GM12875 (cell line): Measurements from ENCODE around the gene KRT17.

Experiments
- H3K4me3 ChIP-seq: one replicate; pipeline ENCODE4 v1.5.1; 2011; ENCODE audit warnings: low read depth, low read length, control low read depth
- CTCF ChIP-seq: IDR thresholded peaks from 2 replicates; pipeline ENCODE4 v1.5.1; 2011; ENCODE audit warnings: low read depth, mild to moderate bottlenecking, control low read depth, inconsistent platforms, low read length, moderate library complexity, borderline replicate concordance; ENCODE audit not compliant: insufficient read depth

The KRT17 gene

GRCh38 chr17:41653421-41653820, 29.0 kb upstream of the KRT17 start:
- TF ChIP-seq CTCF: no peak
- no peak overlapping the region for H3K4me3 ChIP-seq

GRCh38 chr17:41652461-41652970, 28.1 kb upstream of the KRT17 start:
- TF ChIP-seq CTCF: no peak

GRCh38 chr17:41651625-41652460, 27.5 kb upstream of the KRT17 start:
- no peak for TF ChIP-seq CTCF
- H3K4me3 ChIP-seq: no peak overlapping the region

More at GRCh38 chr17:41652461-41652970, 28.1 kb upstream of the KRT17 start:
- H3K4me3 ChIP-seq: no peak overlapping the region

- H3K4me3 ChIP-seq: no peak overlapping the region
- TF ChIP-seq CTCF: no peak
These were observed 26.6 kb upstream of the KRT17 start for GRCh38 chr17:41650794-41651624.

GRCh38 chr17:41649923-41650519, 25.6 kb upstream of the KRT17 start:
- H3K4me3 ChIP-seq: no peak overlapping the region
- TF ChIP-seq CTCF: no peak

GRCh38 chr17:41648411-41649195, 24.2 kb upstream of the KRT17 start:
- H3K4me3 ChIP-seq: no peak overlapping the region
- TF ChIP-seq CTCF: peak; percentile 97
